22Rv1 (cell line): ENCODE results near the gene RAB11FIP3.

ENCODE experiments used
- H3K27ac ChIP-seq: fragments of 450-650 bp; 2 replicates; pipeline ENCODE4 v1.5.1; 2017
- CTCF ChIP-seq: fragments of 450-650 bp; IDR thresholded peaks from 2 replicates; pipeline ENCODE4 v1.5.1; 2017; ENCODE audit warnings: mild to moderate bottlenecking
- ZFX ChIP-seq: fragments of 450-650 bp; IDR thresholded peaks from 2 replicates; pipeline ENCODE4 v1.6.1; 2017; ENCODE audit warnings: antibody characterized with exemption, borderline replicate concordance

RAB11FIP3 gene

DNA sequence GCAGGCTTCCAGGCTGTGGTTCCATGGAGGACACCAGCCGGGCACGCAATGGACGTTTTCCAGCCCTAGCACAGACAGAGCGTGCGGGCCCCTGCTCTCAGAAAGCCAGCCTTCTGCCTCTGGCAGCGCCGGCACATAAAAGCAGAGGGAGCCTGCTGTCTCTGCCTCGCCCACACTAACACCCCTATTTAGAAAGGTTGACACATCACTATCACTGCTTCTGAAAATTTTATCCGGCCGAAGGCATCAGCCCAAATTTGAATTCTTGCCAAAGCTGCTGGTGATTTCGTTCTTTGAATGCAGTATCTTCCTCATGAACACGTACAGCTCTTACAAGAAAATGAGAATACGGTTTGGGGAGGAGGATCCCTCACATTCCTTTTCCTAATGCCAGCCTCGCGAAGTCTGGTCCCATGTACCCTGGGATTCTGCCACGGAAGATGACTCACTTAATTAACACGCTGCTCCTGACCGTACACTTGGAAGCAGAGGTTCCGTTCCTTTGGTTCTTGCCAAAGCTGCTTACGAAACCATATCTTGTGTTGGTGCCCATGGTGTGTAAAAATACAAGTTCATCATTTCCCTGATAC lies 1.3 kb upstream of the RAB11FIP3 start:
- TF ChIP-seq ZFX = no peak
- no peak for TF ChIP-seq CTCF

DNA sequence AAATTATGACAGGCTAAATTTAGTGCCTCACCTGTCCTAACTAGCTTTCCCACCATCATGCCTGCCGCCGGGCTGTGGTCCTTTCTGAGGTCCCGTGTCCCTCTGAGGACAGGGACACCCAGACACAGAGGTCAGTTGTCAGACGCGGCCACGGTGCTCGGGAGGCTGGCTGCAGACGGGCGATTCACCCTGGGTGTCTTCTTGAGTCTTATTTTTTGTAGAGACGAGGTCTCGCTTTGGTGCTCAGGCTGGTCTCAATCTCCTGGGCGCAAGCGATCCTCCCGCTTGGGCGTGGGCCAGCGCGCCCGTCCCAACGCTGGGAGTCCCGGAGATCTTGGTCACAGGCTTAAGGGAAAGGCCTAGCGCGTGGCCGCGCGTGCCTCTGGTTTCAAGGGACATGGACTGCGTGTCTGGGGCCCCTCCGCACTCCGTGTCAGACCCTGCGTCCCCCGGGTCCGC lies 797 bp upstream of the RAB11FIP3 start:
- peak overlapping the region; percentile 74 for H3K27ac ChIP-seq
- TF ChIP-seq ZFX (no peak), CTCF (no peak)

More for the DNA sequence above, 1.3 kb upstream of the RAB11FIP3 start:
- no peak overlapping the region for H3K27ac ChIP-seq

DNA sequence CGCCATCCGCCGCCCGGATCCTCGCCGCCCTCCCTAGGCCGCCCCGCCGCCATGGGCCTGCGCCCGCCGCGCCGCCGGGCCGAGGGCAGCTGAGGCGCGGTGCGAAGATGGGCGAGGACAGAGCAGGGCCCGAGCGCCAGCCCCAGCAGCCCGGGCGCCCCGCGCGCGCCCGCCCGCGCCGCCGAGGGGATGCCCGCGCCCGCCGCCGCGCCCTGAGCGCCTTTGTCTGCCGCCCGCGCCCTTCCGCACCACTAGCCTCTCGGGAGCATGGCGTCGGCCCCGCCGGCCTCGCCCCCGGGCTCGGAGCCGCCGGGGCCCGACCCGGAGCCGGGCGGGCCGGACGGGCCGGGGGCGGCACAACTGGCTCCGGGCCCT lies 278 bp downstream of the RAB11FIP3 start:
- peak overlapping the region; percentile 74 for H3K27ac ChIP-seq
- TF ChIP-seq CTCF = no peak
- no peak for TF ChIP-seq ZFX

- TF ChIP-seq CTCF = no peak
- no peak for TF ChIP-seq ZFX
These were observed 861 bp downstream of the RAB11FIP3 start for GRCh38 chr16:426115-426905.

GRCh38 chr16:426906-427249 lies 1.4 kb downstream of the RAB11FIP3 start:
- peak overlapping the region; percentile 74; the same call in 1 of the 2 replicates for H3K27ac ChIP-seq
- TF ChIP-seq CTCF = no peak
- no peak for TF ChIP-seq ZFX

More at GRCh38 chr16:426115-426905, 861 bp downstream of the RAB11FIP3 start:
- peak overlapping the region; percentile 74 for H3K27ac ChIP-seq

DNA sequence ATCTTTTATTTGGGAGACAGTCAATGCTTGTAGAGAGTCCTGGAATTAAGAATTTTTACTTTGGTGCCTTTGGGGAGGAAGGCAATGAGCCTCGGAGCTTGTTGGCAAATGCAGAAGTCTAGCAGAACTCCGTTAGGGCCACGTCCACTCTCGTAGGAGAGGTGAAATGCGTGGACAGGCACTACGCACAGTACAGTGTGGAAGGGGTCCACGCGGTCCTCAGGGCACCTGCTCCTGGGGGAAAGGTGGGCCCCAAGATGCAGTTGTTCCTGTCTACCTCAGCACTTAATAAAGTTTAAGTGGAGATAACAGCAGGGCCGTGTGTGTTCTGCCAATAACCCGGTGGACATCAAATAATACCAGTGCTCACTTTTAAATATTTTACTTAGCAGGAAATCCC lies 1.8 kb downstream of the RAB11FIP3 start:
- no peak for TF ChIP-seq CTCF
- TF ChIP-seq ZFX = no peak
- H3K27ac ChIP-seq = no peak overlapping the region

- TF ChIP-seq CTCF (no peak), ZFX (no peak)
- no peak overlapping the region for H3K27ac ChIP-seq
These were observed 5.5 kb downstream of the RAB11FIP3 start for GRCh38 chr16:430904-431303.
